HepG2 (cell line): ENCODE results near the gene MAN1C1. TPM values are rescaled to one million over a fixed set of nuclear protein-coding genes. Genes with fewer than 3 reads are reported as not detected.
A peak's percentile ranks its signal among the peaks of the same experiment; 100 is the strongest.

Source experiments
- AKAP8 ChIP-seq: sonication (generic); formaldehyde crosslinking; IDR thresholded peaks from 2 replicates; pipeline ENCODE4 v1.5.1; 2020; ENCODE audit warnings: mild to moderate bottlenecking, missing genetic modification reagents
- BCL6 ChIP-seq: IDR thresholded peaks from 2 replicates; pipeline ENCODE4 v1.6.1; 2016; ENCODE audit warnings: missing genetic modification reagents, missing compliant biosample characterization
- CBX5 ChIP-seq: sonication (generic); formaldehyde crosslinking; IDR thresholded peaks from 2 replicates; pipeline ENCODE4 v1.4.0; 2020; ENCODE audit warnings: missing genetic modification reagents, borderline replicate concordance
- FOXK1 ChIP-seq: sonication (generic); formaldehyde crosslinking; IDR thresholded peaks from 2 replicates; pipeline ENCODE4 v1.4.0; 2020; ENCODE audit warnings: low read depth, missing genetic modification reagents, borderline replicate concordance
- GABPA ChIP-seq, 2 experiments: IDR thresholded peaks; 2 replicates each; pipeline ENCODE4 v1.6.1; 2011 to 2016; ENCODE audit warnings: low read depth in 2 of 2, low read length in 1 of 2, missing biosample characterization in 1 of 2, missing genetic modification characterization in 1 of 2
- GZF1 ChIP-seq: sonication (generic); formaldehyde crosslinking; IDR thresholded peaks from 2 replicates; pipeline ENCODE4 v1.5.1; 2020; ENCODE audit warnings: mild to moderate bottlenecking, missing genetic modification reagents
- HMG20B ChIP-seq: conservative IDR thresholded peaks from 2 replicates; pipeline ENCODE4 v1.6.1; 2016; ENCODE audit warnings: missing genetic modification reagents, missing compliant biosample characterization
- JUNB ChIP-seq: sonication (generic); formaldehyde crosslinking; IDR thresholded peaks from 2 replicates; pipeline ENCODE4 v1.8.0; 2022; ENCODE audit warnings: missing genetic modification reagents, mild to moderate bottlenecking, borderline replicate concordance
- KLF11 ChIP-seq: IDR thresholded peaks from 2 replicates; pipeline ENCODE4 v1.6.1; 2016; ENCODE audit warnings: missing compliant biosample characterization
- MIXL1 ChIP-seq: IDR thresholded peaks from 2 replicates; pipeline ENCODE4 v1.6.1; 2016
- SALL1 ChIP-seq: sonication (generic); formaldehyde crosslinking; IDR thresholded peaks from 2 replicates; pipeline ENCODE4 v1.8.0; 2022; ENCODE audit warnings: mild to moderate bottlenecking, missing genetic modification reagents
- SRSF4 ChIP-seq: fragments of 200-400 bp; formaldehyde crosslinking; IDR thresholded peaks from one replicate; pipeline ENCODE4 v1.6.1; 2018; ENCODE audit warnings: mild to moderate bottlenecking, low read depth, low read length, moderate library complexity; ENCODE audit not compliant: poor library complexity, severe bottlenecking
- ZFP37 ChIP-seq: sonication (generic); formaldehyde crosslinking; IDR thresholded peaks from 2 replicates; pipeline ENCODE4 v1.4.0; 2020; ENCODE audit warnings: missing genetic modification reagents, borderline replicate concordance
- ZFX ChIP-seq: sonication (generic); formaldehyde crosslinking; IDR thresholded peaks from 2 replicates; pipeline ENCODE4 v1.4.0; 2020; ENCODE audit warnings: mild to moderate bottlenecking, low read depth, missing genetic modification reagents, moderate library complexity
- ZNF232 ChIP-seq: sonication (generic); formaldehyde crosslinking; IDR thresholded peaks from 2 replicates; pipeline ENCODE4 v1.4.0; 2020; ENCODE audit warnings: missing genetic modification reagents, borderline replicate concordance
- ZNF335 ChIP-seq: sonication (generic); formaldehyde crosslinking; IDR thresholded peaks from 2 replicates; pipeline ENCODE4 v1.4.0; 2020; ENCODE audit warnings: missing genetic modification reagents
- ZNF446 ChIP-seq: sonication (generic); formaldehyde crosslinking; IDR thresholded peaks from 2 replicates; pipeline ENCODE4 v1.5.0; 2020; ENCODE audit warnings: mild to moderate bottlenecking, missing genetic modification reagents
- ZNF547 ChIP-seq: sonication (generic); formaldehyde crosslinking; IDR thresholded peaks from 2 replicates; pipeline ENCODE4 v1.5.1; 2020; ENCODE audit warnings: mild to moderate bottlenecking, missing genetic modification reagents
- ZNF570 ChIP-seq: sonication (generic); formaldehyde crosslinking; IDR thresholded peaks from 2 replicates; pipeline ENCODE4 v1.4.0; 2020; ENCODE audit warnings: mild to moderate bottlenecking, missing genetic modification reagents, borderline replicate concordance
- ZNF615 ChIP-seq: sonication (generic); formaldehyde crosslinking; IDR thresholded peaks from 2 replicates; pipeline ENCODE4 v1.5.0; 2020; ENCODE audit warnings: mild to moderate bottlenecking, missing genetic modification reagents, borderline replicate concordance
- ZNF775 ChIP-seq: sonication (generic); formaldehyde crosslinking; IDR thresholded peaks from 2 replicates; pipeline ENCODE4 v1.4.0; 2020; ENCODE audit warnings: missing genetic modification reagents, mild to moderate bottlenecking, moderate library complexity, borderline replicate concordance
- ZSCAN29 ChIP-seq: sonication (generic); formaldehyde crosslinking; conservative IDR thresholded peaks from 2 replicates; pipeline ENCODE4 v1.4.0; 2020; ENCODE audit warnings: mild to moderate bottlenecking, missing genetic modification reagents
- polyA plus RNA-seq, 8 experiments: library from polyadenylated mRNA; depleted of rRNA in 3 of 8; stranded (reverse) in 7 of 8; unstranded in 1 of 8; fragments of >200 nt; fragmentation: Illumina TruSeq in 4 of 8; extraction: Trizol in 4 of 8; gene quantifications; 2 replicates each; pipeline versions ENCODE4 v1.2.1 to v1.2.3, GENCODE V29; 2011 to 2016; ENCODE audit warnings: low read depth in 4 of 8, missing spikeins in 1 of 8, mixed read lengths in 1 of 8; ENCODE audit not compliant: insufficient read depth in 1 of 8
- total RNA-seq, 5 experiments: library from RNA; depleted of rRNA; stranded (reverse); fragments of >200 nt; fragmentation: Illumina TruSeq; extraction: Trizol; gene quantifications; 2 replicates each; pipeline ENCODE4 v1.2.3, GENCODE V29; 2016; ENCODE audit warnings: low read depth in 1 of 5
- TF ChIP-seq, protein P1 (sequence below): sonication (generic); formaldehyde crosslinking; conservative IDR thresholded peaks from 2 replicates; pipeline ENCODE4 v1.4.0; 2020; ENCODE audit warnings: missing genetic modification reagents
- TF ChIP-seq, protein P2 (sequence below): sonication (generic); formaldehyde crosslinking; IDR thresholded peaks from 2 replicates; pipeline ENCODE4 v1.9.0; 2021; ENCODE audit warnings: missing genetic modification reagents, borderline replicate concordance
- TF ChIP-seq, protein P3 (sequence below): sonication (generic); formaldehyde crosslinking; IDR thresholded peaks from 2 replicates; pipeline ENCODE4 v1.8.0; 2022; ENCODE audit warnings: missing genetic modification reagents, low read depth, mild to moderate bottlenecking, borderline replicate concordance

Gene MAN1C1
- total and polyA plus RNA-seq, 2 of the 13 experiments (the other 11 are each of a cell fraction or from before 2014, with no cell fraction given), result 0.18 to 0.49 TPM

DNA sequence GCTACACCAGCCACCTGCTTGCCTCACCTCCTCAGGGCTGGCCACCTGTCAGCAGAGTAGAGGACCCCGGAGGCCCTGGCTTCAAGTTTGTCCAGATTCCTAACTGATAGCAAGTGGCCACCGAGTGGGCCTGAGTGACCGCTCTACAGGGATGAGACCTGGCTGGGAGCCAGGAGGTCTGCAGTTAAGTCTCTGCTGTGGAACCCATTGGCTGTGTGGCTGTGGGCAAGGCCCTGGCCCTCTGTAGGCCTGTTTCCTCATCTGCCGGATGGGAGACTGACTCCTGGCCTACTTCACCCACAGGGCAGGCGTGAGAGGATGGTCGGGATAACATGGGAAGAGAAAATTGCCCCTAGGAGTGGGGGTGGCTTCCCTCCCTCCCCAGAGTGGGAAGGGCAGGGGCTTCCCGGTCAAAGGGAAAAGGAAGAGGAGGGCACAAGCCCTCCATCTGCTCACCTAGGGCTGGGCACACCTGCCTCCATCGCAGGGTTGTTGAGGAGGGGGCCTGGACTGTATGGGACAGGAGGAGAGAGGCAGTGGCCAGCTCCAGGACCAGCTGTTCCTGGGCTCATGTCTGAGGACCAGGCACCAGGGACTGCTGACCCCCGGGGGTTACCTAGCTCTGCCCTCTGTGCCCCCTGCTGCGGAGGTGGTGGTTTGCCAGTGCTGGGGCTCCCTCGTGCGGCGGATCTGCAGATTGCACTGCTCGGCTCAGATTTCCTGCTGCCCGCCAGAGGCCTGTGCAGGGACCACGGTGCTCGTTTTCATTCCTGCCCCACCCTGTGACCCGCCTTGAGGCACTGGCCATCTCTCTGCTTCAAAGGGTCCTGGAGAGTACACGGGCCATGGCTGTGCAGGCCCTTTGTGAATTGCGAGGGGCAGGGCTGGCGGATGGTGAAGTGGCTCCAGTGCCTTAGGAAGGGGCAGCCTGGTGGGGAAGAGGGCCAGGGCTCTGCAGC is 194.0 kb downstream of the MAN1C1 start (continued):
- TF ChIP-seq SALL1 (CRISPR knock-in tag) (no peak), ZNF335 (CRISPR knock-in tag) (no peak), FOXK1 (no peak), ZNF446 (CRISPR knock-in tag) (no peak), GZF1 (no peak), ZNF775 (CRISPR knock-in tag) (no peak), ZFX (CRISPR knock-in tag) (peak; percentile 53; the same call in 1 of the 2 replicates), ZNF615 (no peak), HMG20B (CRISPR knock-in tag) (no peak), JUNB (CRISPR knock-in tag) (no peak), BCL6 (CRISPR knock-in tag) (no peak), ZSCAN29 (CRISPR knock-in tag) (no peak), CBX5 (CRISPR knock-in tag) (no peak), KLF11 (CRISPR knock-in tag) (no peak), ZNF547 (CRISPR knock-in tag) (0 out of 2 replicates have a peak, but pooled peaks have one; percentile 55), ZNF232 (no peak), AKAP8 (CRISPR knock-in tag) (peak; percentile 50; the same call in 1 of the 2 replicates), ZNF570 (no peak), ZFP37 (CRISPR knock-in tag) (no peak), GABPA (IDR thresholded peaks at IDR 0.05; ENCODE audit: low read depth, low read length) (no peak), GABPA (CRISPR knock-in tag; IDR thresholded peaks at IDR 0.05; ENCODE audit: low read depth) (no peak), MIXL1 (CRISPR knock-in tag) (no peak), SRSF4 (no peak)
- TF ChIP-seq, protein P1, sequence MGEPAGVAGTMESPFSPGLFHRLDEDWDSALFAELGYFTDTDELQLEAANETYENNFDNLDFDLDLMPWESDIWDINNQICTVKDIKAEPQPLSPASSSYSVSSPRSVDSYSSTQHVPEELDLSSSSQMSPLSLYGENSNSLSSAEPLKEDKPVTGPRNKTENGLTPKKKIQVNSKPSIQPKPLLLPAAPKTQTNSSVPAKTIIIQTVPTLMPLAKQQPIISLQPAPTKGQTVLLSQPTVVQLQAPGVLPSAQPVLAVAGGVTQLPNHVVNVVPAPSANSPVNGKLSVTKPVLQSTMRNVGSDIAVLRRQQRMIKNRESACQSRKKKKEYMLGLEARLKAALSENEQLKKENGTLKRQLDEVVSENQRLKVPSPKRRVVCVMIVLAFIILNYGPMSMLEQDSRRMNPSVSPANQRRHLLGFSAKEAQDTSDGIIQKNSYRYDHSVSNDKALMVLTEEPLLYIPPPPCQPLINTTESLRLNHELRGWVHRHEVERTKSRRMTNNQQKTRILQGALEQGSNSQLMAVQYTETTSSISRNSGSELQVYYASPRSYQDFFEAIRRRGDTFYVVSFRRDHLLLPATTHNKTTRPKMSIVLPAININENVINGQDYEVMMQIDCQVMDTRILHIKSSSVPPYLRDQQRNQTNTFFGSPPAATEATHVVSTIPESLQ, result no peak
- TF ChIP-seq, protein P2, sequence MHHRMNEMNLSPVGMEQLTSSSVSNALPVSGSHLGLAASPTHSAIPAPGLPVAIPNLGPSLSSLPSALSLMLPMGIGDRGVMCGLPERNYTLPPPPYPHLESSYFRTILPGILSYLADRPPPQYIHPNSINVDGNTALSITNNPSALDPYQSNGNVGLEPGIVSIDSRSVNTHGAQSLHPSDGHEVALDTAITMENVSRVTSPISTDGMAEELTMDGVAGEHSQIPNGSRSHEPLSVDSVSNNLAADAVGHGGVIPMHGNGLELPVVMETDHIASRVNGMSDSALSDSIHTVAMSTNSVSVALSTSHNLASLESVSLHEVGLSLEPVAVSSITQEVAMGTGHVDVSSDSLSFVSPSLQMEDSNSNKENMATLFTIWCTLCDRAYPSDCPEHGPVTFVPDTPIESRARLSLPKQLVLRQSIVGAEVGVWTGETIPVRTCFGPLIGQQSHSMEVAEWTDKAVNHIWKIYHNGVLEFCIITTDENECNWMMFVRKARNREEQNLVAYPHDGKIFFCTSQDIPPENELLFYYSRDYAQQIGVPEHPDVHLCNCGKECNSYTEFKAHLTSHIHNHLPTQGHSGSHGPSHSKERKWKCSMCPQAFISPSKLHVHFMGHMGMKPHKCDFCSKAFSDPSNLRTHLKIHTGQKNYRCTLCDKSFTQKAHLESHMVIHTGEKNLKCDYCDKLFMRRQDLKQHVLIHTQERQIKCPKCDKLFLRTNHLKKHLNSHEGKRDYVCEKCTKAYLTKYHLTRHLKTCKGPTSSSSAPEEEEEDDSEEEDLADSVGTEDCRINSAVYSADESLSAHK (CRISPR knock-in tag), result no peak
- TF ChIP-seq, protein P3, sequence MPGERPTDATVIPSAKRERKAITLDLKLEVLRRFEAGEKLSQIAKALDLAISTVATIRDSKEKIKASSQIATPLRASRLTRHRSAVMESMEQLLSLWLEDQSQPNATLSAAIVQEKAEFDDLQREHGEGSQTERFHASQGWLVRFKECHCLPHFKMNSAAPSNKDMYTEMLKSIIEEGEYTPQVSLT, result no peak
